Sigmoid colon (tissue), 7 donors: ENCODE data around the gene NOL6. TPM values are rescaled to one million over a fixed set of nuclear protein-coding genes. Genes with fewer than 3 reads are reported as not detected.
"Not testable (repeated sequence)": the region's sequence is repeated elsewhere in the genome, so short reads cannot be mapped to it uniquely, and the experiment has no call there.

Experiments
- DNase-seq: peaks from one replicate; pipeline ENCODE4 v3.0.0-alpha.2; 2019
- H3K27ac ChIP-seq, 4 donors: fragments of 200-600 bp; sonication (generic); one replicate each; pipeline ENCODE4 v1.5.1; 2016 to 2019; ENCODE audit warnings: mild to moderate bottlenecking in 1 of 4
- H3K27me3 ChIP-seq, 3 donors: fragments of 200-600 bp; sonication (generic); one replicate each; pipeline ENCODE4 v1.5.1; 2019; ENCODE audit warnings: mild to moderate bottlenecking in 1 of 3
- H3K36me3 ChIP-seq, 4 donors: fragments of 200-600 bp; sonication (generic); one replicate each; pipeline ENCODE4 v1.5.1; 2016 to 2019
- H3K4me1 ChIP-seq, 4 donors: fragments of 200-600 bp; sonication (generic); one replicate each; pipeline ENCODE4 v1.5.1; 2017 to 2019
- H3K4me3 ChIP-seq, 4 donors: fragments of 200-600 bp; sonication (generic); one replicate each; pipeline ENCODE4 v1.5.1; 2017 to 2019; ENCODE audit warnings: mild to moderate bottlenecking in 2 of 4, moderate library complexity in 1 of 4
- H3K9me3 ChIP-seq, 4 donors: fragments of 200-600 bp in 3 of 4; sonication (generic) in 3 of 4; one replicate each; pipeline versions ENCODE4 v1.5.1 to v1.6.1; 2013 to 2019
- EP300 ChIP-seq, 4 donors: sonication (generic); formaldehyde crosslinking; IDR thresholded peaks; one replicate each; pipeline ENCODE4 v1.6.1; 2017; ENCODE audit warnings: antibody characterized with exemption in 4 of 4
- POLR2A ChIP-seq, 2 donors: fragments of 450-650 bp; IDR thresholded peaks; one replicate each; pipeline ENCODE4 v1.6.1; 2016; ENCODE audit warnings: antibody characterized with exemption in 2 of 2, mild to moderate bottlenecking in 2 of 2, moderate library complexity in 2 of 2
- POLR2AphosphoS5 ChIP-seq, 4 donors: sonication (generic); formaldehyde crosslinking; IDR thresholded peaks; one replicate each; pipeline ENCODE4 v1.6.1; 2017; ENCODE audit warnings: antibody characterized with exemption in 4 of 4
- WGBS, 2 donors: extraction: QIAGEN DNeasy Blood & Tissue Kit; methylation state at CpG; one replicate each; pipeline ENCODE4 v1.1.7; 2013; 5-methylcytosine and 5-hydroxymethylcytosine counted together
- intact Hi-C: fragments of 100-400 bp; cut with DNase I; formaldehyde crosslinking; loops from one replicate; pipeline ENCODE4 v1.15.1; 2023
- polyA plus RNA-seq, 3 donors: library from polyadenylated mRNA; stranded (reverse); fragments of 200-250 nt; gene quantifications; one replicate each; pipeline ENCODE4 v1.2.3, GENCODE V29; 2013
- total RNA-seq, 4 donors: library from RNA; depleted of rRNA; stranded (reverse); fragments of >200 nt; gene quantifications; one replicate each; pipeline ENCODE4 v1.1.0, GENCODE V29; 2016
- TF ChIP-seq, protein P1 (sequence below), 4 experiments: fragments of 450-650 bp in 3 of 4; fragments of 200-600 bp in 1 of 4; IDR thresholded peaks; one replicate each; pipeline ENCODE4 v1.5.1; 2016 to 2019; ENCODE audit warnings: antibody characterized with exemption in 4 of 4, mild to moderate bottlenecking in 3 of 4, moderate library complexity in 2 of 4
- donor health status: healthy with polysubstance abuse.
- donor health status: Bipolar disorder and iron deficiency.
- donor health status: healthy.

Gene NOL6
- total and polyA plus RNA-seq, 7 donors: 5.5 to 23.6 (median 9.9) TPM

- Histone ChIP-seq H3K4me1 (no peaks in the 10 kb centered on the region), H3K27me3 (no peaks in the 10 kb centered on the region), H3K9me3 (no peaks in the 10 kb centered on the region), H3K27ac (no peak overlapping the region), H3K4me3 (no peak overlapping the region), H3K36me3 (peaks cover 16 to 37% (median 23%) of the 10 kb centered on the region in 4 donors)
- 68 to 74% methylated on average over 3 of the region's 3 CpGs for WGBS, 2 donors
- no peak for DNase-seq
- TF ChIP-seq, protein P1, sequence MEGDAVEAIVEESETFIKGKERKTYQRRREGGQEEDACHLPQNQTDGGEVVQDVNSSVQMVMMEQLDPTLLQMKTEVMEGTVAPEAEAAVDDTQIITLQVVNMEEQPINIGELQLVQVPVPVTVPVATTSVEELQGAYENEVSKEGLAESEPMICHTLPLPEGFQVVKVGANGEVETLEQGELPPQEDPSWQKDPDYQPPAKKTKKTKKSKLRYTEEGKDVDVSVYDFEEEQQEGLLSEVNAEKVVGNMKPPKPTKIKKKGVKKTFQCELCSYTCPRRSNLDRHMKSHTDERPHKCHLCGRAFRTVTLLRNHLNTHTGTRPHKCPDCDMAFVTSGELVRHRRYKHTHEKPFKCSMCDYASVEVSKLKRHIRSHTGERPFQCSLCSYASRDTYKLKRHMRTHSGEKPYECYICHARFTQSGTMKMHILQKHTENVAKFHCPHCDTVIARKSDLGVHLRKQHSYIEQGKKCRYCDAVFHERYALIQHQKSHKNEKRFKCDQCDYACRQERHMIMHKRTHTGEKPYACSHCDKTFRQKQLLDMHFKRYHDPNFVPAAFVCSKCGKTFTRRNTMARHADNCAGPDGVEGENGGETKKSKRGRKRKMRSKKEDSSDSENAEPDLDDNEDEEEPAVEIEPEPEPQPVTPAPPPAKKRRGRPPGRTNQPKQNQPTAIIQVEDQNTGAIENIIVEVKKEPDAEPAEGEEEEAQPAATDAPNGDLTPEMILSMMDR (IDR thresholded peaks at IDR 0.05): no peak
- TF ChIP-seq EP300 (IDR thresholded peaks at IDR 0.05) (no peak), POLR2A (IDR thresholded peaks at IDR 0.05) (no peak), POLR2AphosphoS5 (IDR thresholded peaks at IDR 0.05) (no peak)
- intact Hi-C loops: no loop called here
These were observed 14.6 kb downstream of the NOL6 start for GRCh38 chr9:33459115-33459514.

DNA sequence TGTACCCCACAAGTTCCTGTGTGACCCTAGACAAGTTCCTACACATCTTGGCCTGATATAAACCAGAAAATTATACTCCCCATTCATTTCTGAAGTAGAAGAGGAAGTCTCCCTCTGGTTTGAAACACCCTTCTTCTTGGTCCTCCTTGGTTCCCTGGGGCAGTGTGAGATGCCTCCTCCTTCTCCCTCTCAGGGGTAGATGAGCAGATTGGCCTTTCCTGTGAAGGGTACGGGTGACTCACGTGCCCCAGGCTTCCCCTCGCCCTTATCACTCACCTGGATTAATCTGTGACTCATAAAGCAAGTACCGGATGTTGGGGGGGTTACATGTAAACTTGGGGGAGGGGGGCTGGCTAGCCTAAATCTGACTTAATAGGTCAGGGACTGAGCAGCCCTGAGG is 15.3 kb downstream of the NOL6 start:
- no peak for DNase-seq
- Histone ChIP-seq H3K27me3 (no peaks in the 10 kb centered on the region), H3K36me3 (peaks cover 11 to 30% (median 17%) of the 10 kb centered on the region in 4 donors), H3K4me3 (no peak overlapping the region), H3K4me1 (no peaks in the 10 kb centered on the region), H3K27ac (no peak overlapping the region), H3K9me3 (no peaks in the 10 kb centered on the region)
- WGBS, 2 donors: 19 to 42% methylated on average over 4 of the region's 4 CpGs
- intact Hi-C loops: no loop called here
- TF ChIP-seq POLR2A (IDR thresholded peaks at IDR 0.05) (no peak), POLR2AphosphoS5 (IDR thresholded peaks at IDR 0.05) (no peak), EP300 (IDR thresholded peaks at IDR 0.05) (no peak)
- TF ChIP-seq, protein P1 (IDR thresholded peaks at IDR 0.05): no peak

DNA sequence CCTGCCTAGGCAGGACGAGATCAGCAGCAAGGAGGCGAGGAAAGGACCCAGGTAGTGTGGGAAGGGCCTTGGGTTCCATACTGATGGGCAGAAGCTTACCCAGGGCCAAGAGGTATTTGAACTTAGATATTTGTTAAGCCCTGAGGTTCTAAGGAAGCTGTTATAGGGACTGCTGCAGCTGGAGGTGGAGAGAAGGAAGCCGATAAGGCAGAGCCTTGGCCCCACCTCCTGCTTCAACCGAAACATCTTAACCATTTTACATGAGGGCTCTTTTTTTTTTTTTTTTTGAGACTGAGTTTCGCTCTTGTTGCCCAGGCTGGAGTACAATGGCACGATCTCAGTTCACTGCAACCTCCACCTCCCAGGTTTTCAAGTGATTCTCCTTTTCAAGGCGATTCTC is 17.8 kb downstream of the NOL6 start:
- intact Hi-C loops: no loop called here
- Histone ChIP-seq H3K4me1 (no peaks in the 10 kb centered on the region), H3K9me3 (no peaks in the 10 kb centered on the region), H3K36me3 (peaks cover 0 to 5% (median 2%) of the 10 kb centered on the region in 4 donors), H3K27ac (no peak overlapping the region), H3K4me3 (no peak overlapping the region), H3K27me3 (no peaks in the 10 kb centered on the region)
- TF ChIP-seq EP300 (IDR thresholded peaks at IDR 0.05): no peak
- TF ChIP-seq POLR2A (IDR thresholded peaks at IDR 0.05): no peak
- TF ChIP-seq, protein P1 (IDR thresholded peaks at IDR 0.05): no peak
- TF ChIP-seq POLR2AphosphoS5 (IDR thresholded peaks at IDR 0.05): no peak
- no peak for DNase-seq
- 70 to 88% methylated on average over 7 of the region's 7 CpGs for WGBS, 2 donors

DNA sequence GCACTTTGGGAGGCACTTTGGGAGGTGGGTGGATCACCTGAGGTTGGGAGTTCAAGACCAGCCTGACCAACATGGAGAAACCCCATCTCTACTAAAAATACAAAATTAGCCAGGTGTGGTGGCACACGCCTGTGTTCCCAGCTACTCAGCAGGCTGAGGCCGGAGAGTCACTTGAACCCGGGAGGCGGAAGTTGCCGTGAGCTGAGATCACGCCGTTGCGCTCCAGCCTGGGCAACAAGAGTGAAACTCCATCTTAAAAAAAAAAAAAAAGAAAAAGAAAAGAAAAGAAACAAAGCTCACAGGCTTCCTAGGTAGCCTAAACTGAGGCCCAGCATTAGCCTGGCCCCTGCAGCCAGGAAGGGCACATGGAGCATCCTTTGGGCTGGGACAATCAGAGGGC is 18.3 kb downstream of the NOL6 start:
- H3K9me3 ChIP-seq, H3K4me1 ChIP-seq, H3K27ac ChIP-seq, H3K4me3 ChIP-seq, DNase-seq, H3K27me3 ChIP-seq, intact Hi-C loops, H3K36me3 ChIP-seq: not testable (repeated sequence)
- 96 to 97% methylated on average over 8 of the region's 8 CpGs for WGBS, 2 donors

- H3K36me3 ChIP-seq, H3K4me1 ChIP-seq, intact Hi-C loops: not testable (repeated sequence)
These were observed 19.1 kb downstream of the NOL6 start for GRCh38 chr9:33454661-33455026.

GRCh38 chr9:33453999-33454660 is 19.6 kb downstream of the NOL6 start:
- H3K27ac ChIP-seq: no peak overlapping the region
- no peak for DNase-seq
- no peaks in the 10 kb centered on the region for H3K27me3 ChIP-seq
- WGBS, 2 donors: 49 to 72% methylated on average over 11 of the region's 11 CpGs
- intact Hi-C loops: no loop called here
- H3K36me3 ChIP-seq: no peaks in the 10 kb centered on the region
- no peak overlapping the region for H3K4me3 ChIP-seq
- H3K9me3 ChIP-seq: no peaks in the 10 kb centered on the region
- TF ChIP-seq EP300 (IDR thresholded peaks at IDR 0.05) (no peak), POLR2A (IDR thresholded peaks at IDR 0.05) (no peak)
- H3K4me1 ChIP-seq: no peaks in the 10 kb centered on the region

More at GRCh38 chr9:33454661-33455026, 19.1 kb downstream of the NOL6 start:
- not testable (repeated sequence) for H3K27me3 ChIP-seq, H3K4me3 ChIP-seq, DNase-seq, H3K9me3 ChIP-seq, H3K27ac ChIP-seq
- WGBS, 2 donors: 71 to 83% methylated on average over 5 of the region's 5 CpGs
